ENCODE data around the gene BMX.

The BMX gene

DNA sequence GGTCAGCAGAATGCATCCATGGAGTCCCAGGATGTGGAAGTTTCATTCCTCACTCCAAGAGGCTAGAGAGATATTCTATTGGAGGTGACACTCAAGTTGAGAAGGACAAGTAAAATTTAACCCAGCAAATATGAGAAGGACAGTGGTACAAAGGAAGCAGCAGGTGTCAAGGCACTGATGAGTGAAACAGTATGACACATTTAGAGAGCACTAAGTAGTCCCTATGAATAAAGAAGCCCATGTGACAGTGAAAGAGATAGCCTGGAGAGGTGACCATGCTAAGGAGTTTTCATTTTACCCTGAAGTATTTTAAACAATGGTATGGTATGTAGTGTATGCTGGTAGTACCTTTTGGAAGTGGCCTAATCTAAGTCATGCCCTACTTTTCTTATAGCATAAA lies 9.2 kb downstream of the BMX start:
- DNase-seq: no peak

DNA sequence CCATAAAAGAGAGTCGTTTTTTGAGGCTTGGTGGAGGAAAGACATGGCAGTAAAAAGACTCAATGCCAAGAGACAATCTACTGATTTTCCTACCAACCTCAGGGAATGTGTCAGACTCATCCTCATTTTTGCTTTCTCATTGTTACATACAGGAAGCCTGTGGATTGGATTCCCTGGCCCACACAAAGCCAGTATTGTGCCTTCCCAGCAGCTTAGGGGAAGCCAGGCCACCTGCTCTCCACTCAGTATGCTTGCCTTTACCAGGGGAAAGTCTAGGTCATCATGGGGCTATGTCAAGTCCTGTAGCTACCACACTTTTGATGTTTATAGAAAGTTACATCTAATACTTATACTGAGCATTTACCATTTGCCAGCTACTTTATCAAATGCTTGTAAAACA lies 11.0 kb downstream of the BMX start:
- DNase-seq: no peak

DNA sequence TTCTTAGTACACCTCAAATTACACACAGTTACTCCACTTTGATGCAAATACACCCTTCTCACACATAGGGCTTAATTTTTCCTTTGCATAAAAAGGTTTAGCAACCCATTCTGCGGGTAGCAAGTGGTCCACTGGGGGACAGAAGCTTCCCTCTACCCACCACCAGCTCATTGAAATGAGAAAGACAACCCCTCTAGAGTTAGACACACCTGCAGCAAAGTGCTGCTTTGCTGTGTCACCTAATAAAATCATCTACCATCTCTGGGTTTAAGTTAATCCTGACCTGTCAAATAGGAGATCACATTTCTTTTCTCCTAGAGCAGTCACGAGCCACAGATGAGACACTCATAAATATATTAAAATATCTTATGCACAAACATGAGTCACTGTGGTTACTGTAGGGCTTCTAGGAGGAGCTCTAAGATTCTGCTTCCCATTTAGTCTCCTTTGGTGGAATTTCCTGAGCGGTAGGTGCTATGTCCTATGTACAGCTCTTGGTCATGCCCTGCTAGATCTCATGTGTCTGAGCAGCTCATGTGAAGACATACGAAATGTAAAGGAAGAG lies 11.9 kb downstream of the BMX start:
- no peak for DNase-seq

DNA sequence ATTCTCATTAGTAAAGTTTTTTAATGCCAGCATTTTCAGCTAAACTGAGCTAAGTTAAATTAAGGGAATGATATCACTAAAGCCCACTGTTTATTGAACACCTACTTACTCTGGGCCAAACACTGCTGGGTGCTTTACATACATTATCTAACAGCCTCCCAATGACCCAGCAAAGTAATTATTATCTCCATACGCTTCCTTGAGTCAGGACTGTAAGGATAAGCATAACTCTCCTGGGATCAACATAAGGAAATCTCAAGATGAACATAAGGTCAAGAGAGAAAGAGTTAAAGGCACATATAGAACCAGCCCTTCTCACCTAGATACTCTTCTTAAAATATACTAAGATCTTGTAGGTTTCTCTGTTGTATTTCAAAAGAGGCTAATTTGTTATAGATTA lies 13.7 kb downstream of the BMX start:
- no peak for DNase-seq

DNA sequence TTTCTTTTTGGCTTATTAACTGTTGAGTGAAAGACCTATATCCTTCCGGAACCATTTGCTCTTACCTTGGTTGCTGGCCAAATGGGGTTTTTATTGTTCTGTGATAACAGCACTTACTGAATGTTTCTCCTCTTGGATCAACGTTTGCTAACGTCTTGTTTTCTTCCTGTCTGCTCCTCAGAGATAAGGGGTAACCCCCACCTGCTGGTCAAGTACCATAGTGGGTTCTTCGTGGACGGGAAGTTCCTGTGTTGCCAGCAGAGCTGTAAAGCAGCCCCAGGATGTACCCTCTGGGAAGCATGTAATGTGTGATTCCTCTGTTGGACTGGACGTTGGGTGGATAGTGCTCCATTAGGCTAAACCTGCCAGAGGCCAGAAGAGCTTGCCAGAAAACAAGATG lies 15.3 kb downstream of the BMX start:
- no peak for DNase-seq

DNA sequence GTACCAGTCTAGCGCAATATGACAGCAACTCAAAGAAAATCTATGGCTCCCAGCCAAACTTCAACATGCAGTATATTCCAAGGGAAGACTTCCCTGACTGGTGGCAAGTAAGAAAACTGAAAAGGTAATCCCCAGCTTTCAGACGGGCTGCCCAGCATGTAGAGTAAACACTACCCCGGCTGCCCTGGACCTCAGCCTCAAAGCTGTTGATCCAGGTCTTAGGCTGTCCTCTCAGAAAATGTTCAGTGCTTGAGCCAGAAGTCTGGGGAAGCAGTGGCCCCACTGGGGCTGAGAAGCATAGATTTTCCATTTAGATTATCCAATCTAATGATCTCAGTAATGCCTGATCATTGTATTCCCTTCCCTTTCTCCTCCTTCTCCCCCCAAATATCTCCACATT lies 21.9 kb downstream of the BMX start:
- DNase-seq: no peak

DNA sequence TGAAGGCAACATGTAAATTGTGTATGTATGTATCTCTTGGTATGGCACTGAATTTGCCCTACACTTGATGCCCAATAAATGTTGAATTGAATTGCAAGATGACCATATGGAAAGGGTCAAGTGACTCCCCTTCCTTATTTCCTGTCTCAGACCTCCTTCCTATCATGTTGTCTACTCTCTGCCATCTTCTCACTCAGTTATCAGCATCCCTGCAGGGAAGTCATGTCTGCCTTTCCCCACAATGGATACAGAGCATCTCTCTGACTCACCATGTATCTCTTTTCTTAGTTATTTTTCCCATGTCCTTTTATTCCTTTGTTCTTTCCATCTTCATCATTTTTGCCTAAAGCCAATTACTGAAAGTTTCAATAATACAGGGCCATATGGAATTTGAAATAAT lies 22.5 kb downstream of the BMX start:
- DNase-seq: no peak

DNA sequence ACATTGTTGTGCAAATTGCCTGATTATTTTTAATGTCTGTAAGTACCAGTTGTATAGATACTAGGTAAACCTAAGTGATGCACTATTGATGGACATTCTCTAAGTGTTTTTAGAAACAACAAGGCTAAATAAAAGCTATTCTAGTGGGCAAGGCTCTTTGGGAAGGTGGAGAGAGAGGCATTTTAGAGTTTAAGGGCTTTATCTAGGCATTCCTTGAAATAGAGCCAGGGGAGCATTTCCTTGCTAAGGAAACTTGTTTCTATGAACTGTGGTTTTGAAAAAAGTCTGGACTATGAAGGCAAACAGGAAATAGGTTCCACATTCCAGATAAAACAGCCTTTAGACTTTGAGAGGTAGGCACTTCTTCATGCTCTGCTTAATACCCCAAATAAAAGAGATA lies 23.8 kb downstream of the BMX start:
- no peak for DNase-seq

DNA sequence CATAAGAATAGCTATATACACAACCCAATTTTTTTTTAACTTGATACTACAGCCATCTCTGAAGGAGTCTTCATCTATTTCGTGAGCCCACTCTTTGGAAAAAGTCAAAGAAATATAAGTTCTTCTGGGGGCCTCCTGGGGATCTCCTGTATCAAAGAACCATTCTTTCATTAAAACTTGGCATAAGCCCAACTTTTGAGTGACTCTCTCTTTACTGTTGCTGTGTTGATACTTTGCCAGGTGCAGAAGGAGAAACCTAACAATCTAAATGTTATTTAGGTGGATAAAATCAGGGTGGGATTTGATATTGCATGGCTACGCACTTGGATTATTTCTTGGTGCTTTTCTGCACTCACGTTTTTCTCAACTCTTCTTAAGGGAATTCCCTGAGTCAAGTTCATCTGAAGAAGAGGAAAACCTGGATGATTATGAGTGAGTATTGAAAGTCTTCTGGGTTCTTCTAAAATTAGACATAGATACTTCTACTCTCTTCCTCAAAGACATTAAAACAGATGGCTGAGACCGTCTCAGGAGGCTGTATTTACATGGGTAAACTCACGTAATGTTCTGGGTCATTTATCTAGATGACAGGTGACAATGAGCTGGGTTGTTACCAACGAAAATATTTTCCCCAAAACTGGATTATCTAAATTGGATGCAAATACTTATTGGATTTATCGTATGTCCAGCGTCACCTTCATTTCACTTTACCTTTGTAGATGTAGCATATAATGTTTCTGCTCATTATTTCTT lies 25.2 kb downstream of the BMX start:
- DNase-seq: no peak

DNA sequence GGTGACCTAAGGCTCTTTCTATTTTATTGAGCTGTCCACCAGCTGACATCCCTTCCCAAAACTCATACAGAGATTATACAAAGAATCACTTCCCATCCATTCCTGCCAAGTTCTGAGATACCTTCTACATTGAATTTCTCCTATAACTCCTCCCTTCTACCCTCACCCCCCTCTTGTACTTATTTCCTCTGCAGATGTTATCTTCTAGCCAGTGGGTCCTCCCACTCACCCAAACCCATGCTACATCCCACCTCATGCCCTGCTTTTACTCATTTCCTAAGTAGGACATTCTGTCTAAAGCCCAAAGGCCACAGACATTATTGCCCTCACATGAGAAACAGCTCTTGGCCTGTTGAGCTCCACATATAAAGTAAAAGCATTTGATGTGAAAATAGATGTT lies 28.6 kb downstream of the BMX start:
- DNase-seq: no peak

DNA sequence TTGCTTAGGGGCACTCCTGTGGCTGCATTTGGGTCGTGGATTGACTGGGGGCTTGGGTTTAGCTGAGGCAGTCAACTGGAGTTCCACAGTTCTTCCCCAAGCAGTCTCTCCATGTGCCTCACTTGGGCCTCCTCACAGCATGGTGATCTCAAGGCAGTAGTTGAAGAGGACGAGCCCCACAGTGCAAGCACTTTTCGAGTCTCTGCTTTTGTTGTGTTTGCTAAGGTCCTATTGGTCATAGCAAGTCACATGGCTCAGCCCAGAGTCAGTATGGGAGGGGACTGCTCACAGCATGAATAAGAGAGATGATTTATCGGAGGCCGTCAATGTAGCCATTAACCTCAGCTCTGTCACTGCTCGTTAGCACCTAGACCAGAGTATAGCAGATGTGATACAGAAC lies 29.7 kb downstream of the BMX start:
- no peak for DNase-seq

DNA sequence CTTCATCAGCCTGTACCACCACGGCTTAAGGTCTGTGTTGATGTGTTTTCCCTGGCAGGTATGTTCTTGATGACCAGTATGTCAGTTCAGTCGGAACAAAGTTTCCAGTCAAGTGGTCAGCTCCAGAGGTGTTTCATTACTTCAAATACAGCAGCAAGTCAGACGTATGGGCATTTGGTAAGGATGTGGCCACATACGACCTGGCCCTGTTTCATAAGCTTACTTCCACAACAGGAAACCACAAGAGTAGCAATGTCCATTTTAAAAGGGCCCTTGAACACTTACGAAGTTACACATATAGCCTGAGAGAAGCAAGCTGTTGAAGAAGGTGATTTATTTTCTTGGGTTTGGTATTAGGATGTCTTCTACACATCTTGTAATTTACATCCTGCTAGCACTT lies 46.1 kb downstream of the BMX start:
- no peak for DNase-seq

DNA sequence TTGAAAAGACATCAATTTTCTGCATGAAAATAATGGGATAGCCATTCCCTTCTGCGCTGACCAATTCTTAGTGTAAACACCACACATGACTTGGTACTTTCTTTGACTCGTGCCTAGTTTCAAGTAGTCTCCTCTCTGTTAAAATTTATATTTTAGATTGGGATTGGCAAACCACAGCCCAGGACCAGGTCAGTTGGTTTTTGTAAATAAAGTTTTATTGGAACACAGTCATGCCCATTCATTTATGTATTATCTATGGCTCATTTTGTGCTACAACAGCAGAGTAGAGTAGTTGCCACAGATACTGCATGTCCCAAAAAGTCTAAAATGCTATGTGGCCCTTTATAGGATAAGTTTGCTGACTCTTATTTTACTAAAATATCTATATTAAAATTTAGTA lies 46.7 kb downstream of the BMX start:
- DNase-seq: no peak

DNA sequence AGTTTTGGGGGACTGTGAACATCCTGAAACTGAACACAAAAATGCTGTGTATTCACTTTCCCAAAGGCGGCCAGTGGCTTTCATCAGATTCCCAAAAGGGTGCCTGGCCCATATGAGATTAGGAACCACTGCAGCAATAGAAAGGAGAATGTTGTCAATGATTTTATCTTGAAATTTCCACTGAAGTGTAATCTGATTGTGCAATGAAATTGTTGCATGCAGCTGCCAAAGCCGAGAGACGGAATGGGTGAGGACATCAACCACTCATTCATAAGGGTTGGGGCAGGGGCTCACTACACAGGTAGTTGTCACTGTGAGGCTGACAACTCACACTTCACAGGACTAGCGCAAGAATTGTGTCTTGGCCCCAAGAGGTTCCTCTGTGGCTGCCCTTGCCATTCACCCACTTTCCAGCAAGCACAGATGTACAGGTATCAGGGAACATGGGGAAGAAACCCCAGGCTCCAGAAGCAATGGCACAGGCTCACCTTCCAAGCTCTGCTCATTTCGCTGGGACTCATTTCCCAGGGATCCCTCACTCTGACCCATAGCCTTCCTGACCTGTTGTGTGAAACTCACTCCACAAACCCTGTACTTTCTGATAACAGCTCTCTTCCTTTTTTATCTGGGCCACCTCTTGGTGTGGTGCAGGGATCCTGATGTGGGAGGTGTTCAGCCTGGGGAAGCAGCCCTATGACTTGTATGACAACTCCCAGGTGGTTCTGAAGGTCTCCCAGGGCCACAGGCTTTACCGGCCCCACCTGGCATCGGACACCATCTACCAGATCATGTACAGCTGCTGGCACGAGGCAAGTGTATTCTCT lies 48.8 kb downstream of the BMX start:
- no peak for DNase-seq

DNA sequence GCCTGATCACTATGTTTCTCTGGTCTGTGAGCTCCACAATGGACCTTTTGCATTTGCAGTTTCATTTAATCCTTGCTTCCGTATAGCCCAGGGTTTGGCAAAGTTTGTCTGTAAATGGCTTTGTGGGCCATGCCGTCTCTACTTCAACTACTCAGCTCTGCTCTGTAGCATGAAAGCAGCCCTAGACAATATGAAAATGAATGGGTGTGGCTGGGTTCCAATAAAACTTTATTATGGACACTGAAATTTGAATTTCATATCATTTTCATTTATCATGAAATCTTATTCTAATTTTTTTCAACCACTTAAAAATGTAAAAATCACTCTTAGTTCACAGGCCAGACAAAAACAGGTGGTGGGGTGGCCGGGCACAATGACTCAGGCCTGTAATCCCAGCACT lies 58.6 kb downstream of the BMX start:
- no peak for DNase-seq

DNA sequence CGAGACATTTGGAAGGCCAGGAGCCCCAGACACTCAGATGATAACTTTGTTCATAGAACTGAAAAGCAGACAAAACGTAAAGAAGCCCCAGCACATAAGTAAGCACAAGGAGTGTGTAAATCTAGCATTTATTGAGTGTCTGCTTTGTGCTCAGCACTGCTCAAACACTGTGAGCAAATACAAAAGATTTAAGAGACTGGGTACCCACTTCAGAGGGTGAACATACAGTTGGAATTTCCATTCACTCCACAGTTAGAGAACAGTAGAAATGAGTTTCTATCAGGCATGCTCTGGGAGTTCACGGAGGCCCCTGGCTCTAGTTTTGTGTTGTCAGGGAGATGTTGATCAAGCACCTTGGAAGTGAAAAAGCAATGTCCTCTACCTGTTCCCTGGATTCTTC lies 60.3 kb downstream of the BMX start:
- DNase-seq: no peak

DNA sequence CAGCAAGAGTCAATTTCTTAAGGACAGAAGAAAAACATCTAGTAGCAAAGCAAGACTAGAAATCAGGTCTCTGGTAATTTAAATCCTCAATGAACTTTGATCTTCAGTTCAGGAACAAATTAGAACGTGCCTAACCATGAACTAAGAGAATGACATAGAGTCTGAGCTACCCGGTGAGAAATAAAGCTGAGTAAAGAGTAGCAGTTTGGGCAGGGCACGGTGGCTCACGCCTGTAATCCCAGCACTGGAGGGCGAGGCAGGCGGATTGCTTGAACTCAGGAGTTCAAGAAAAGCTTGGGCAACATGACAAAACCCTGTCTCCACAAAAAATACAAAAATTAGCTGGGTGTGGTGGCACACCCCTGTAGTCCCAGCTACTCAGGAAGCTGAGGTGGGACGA lies 62.4 kb downstream of the BMX start:
- no peak for DNase-seq

DNA sequence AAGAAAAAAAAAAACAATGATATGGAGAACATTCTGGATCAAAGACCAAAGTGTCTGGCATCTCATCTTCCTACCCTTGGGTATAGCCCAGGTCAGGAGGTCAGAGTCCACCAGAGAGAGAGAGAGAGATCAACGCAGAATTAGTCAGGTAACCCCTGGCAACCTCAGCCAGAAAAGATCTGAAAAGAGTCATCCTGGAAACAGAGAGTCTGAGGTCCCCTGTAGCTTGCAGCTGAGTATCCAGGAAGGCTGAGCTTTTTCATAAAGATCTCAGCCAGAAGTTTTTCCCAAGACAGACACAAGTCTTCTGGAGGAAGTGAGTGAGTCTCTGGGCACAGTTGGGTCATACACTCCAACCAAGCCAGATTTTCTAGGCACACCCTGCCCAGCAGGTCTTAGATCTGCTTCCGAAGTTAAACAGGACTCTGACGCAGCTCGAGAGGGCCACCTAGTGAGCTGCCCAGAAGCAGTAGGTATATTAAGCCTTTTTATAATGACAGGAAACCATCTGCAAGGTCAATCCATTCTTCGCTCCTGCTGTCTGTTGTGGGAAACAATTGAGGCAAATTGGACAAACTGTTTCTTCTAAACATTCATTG lies 64.5 kb downstream of the BMX start:
- peak; percentile 9 to 19 for DNase-seq

DNA sequence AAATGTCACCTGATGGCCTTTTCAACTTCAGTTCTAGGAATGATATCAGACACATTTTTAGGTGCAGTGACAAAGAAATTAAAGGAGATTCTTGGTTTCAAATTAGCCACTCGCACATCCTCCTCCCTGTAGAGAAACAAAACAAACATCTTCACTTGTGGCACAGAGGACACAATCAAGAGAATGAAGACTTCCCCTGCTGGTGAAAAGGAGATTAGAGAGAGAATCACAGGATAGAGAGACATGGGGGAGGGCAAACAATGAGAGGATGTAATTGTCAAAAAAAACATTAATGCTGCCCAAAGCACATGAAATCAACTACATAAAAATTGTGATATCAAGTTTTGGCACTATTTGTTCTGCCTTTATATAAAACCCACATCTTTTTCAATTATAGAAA lies 65.6 kb downstream of the BMX start:
- DNase-seq: no peak

DNA sequence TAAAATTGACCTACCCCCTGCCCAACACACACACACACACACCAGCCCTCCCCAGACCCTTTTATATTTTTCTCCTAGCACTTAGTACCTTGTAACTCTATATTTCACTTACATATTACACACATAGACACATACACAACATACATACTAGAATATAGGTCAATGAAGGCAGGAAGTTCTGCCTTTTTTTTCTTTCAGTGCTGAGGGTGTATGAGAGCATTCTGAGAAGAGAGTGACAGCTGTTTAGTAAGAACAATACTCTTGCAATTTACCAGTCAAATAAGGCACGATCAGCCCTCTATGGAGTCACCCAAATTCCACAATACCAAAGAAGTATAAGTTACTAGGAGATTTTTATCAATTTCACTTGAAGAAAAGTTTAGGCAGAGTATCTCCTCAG lies 66.7 kb downstream of the BMX start:
- no peak for DNase-seq

DNA sequence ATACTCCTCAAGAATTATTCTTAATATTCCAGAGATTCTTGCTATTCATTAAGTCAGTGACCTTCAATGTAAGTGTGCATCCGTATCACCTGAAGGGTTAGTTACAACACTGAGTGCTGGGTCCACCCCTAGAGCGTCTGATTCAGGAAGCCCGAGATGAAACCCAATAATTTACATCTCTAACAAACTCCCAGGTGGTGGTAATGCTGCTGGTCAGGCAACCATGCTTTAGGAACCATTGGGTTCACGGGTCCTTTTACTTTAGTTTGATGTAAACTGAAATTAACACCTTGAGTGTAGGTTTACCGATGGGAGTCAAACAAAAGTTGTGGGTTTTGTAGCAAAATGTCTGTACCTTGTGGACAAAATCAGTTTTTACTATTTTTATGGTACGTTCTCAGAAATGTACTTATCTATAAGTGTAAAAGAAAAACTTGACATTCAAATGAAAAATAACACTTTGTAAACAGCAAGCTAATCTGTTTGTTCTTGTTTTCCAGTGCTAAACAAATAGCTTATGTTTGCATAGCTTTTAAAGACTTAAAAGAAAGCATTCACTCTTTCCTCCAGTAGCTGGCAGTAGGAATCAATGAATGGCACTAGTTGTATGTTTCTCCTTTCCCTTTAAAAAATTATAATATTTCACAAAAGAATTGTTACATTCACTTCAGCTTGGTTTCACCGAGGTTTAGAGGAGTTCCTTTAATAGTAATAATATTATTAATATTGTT lies 67.4 kb downstream of the BMX start:
- DNase-seq: no peak

DNA sequence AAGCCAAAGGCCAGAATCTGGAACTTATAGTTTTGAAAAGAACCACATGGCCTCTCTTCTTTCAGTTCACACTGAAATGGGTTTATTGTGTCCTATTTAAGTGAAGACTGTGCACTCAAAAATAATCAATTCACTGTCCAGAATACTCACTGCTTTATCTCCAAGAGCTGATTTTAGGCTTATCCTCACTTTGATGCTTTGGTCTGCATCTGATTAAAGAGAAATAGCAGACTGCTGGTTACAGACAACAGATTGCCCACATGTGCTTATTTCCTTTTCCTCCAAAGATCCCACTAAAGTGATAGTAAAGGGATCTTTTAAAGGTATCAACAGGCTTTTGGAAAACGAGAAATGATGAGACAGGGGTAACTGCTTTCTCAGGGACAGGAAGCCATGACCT lies 69.5 kb downstream of the BMX start:
- DNase-seq: no peak

DNA sequence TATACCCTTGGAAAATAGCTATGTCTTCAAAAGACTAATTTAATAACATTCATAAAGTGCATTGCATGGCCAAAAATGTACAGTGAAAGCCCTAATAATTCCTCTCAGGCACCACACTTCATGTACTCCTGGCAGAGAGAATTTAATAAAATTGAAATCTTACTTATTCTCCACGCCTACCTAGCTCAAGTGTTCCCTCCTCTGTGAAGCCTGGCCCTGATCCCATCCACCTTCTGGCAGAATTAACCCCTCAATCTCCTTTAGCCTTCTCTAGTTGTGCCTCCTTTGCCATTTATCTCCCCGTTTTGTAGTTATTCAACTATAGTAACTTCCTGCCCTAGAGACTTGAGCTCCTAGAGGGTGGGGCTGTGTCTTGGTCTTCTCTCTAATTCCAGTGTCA lies 73.4 kb downstream of the BMX start:
- DNase-seq: no peak
